Measurements from ENCODE around the gene PLA2G2C. TPM values are rescaled to one million over a fixed set of nuclear protein-coding genes. Genes with fewer than 3 reads are reported as not detected.
"Not testable (repeated sequence)": the region's sequence is repeated elsewhere in the genome, so short reads cannot be mapped to it uniquely, and the experiment has no call there.

PLA2G2C gene
- total RNA-seq, 1 donor from 2014 or later: 0.57 TPM

- intact Hi-C loops (cut with micrococcal nuclease): no loop called here
These were observed 48.0 kb downstream of the PLA2G2C start for GRCh38 chr1:20138346-20138745.

GRCh38 chr1:20137604-20138003, 48.7 kb downstream of the PLA2G2C start:
- intact Hi-C loops (cut with micrococcal nuclease): no loop called here

GRCh38 chr1:20137055-20137454, 49.3 kb downstream of the PLA2G2C start:
- intact Hi-C loops (cut with micrococcal nuclease): no loop called here

GRCh38 chr1:20136249-20136648, 50.1 kb downstream of the PLA2G2C start:
- intact Hi-C loops (cut with micrococcal nuclease): no loop called here

GRCh38 chr1:20134995-20135394, 51.3 kb downstream of the PLA2G2C start:
- intact Hi-C loops (cut with micrococcal nuclease): no loop called here

- intact Hi-C loops (cut with micrococcal nuclease): not testable (repeated sequence)
These were observed 55.8 kb downstream of the PLA2G2C start for GRCh38 chr1:20130518-20130917.

GRCh38 chr1:20126806-20127440, 59.4 kb downstream of the PLA2G2C start:
- intact Hi-C loops (cut with micrococcal nuclease): no loop called here

GRCh38 chr1:20126041-20126805, 60.1 kb downstream of the PLA2G2C start:
- intact Hi-C loops (cut with micrococcal nuclease): no loop called here

GRCh38 chr1:20125100-20125499, 61.2 kb downstream of the PLA2G2C start:
- intact Hi-C loops (cut with micrococcal nuclease): no loop called here

GRCh38 chr1:20124456-20125057, 61.8 kb downstream of the PLA2G2C start:
- intact Hi-C loops (cut with micrococcal nuclease): no loop called here

GRCh38 chr1:20123722-20124455, 62.4 kb downstream of the PLA2G2C start:
- intact Hi-C loops (cut with micrococcal nuclease): no loop called here

GRCh38 chr1:20120796-20121195, 65.5 kb downstream of the PLA2G2C start:
- intact Hi-C loops (cut with micrococcal nuclease): no loop called here

GRCh38 chr1:20119347-20119746, 67.0 kb downstream of the PLA2G2C start, which contains the start of gene PLA2G2D:
TSS of gene PLA2G2D (minus strand) at chr1:20119536. CDS start at chr1:20119498, 38 bp downstream.
- intact Hi-C loops (cut with micrococcal nuclease): no loop called here

GRCh38 chr1:20117236-20117635, 69.1 kb downstream of the PLA2G2C start:
- intact Hi-C loops (cut with micrococcal nuclease): no loop called here

GRCh38 chr1:20115916-20116315, 70.4 kb downstream of the PLA2G2C start:
- intact Hi-C loops (cut with micrococcal nuclease): no loop called here

GRCh38 chr1:20115479-20115878, 70.8 kb downstream of the PLA2G2C start:
- intact Hi-C loops (cut with micrococcal nuclease): no loop called here

GRCh38 chr1:20114021-20114648, 72.2 kb downstream of the PLA2G2C start:
- intact Hi-C loops (cut with micrococcal nuclease): no loop called here

Measured in T-helper 2 cell treated with Interferon-gamma antibody and Interleukin-4, amounts not matched to agents 100 ng/mL and 5 ng/mL, for 36 hours (primary cell).